PC-3 (cell line): ENCODE measurements around the gene MAB21L4. TPM values are rescaled to one million over a fixed set of nuclear protein-coding genes. Genes with fewer than 3 reads are reported as not detected.

ENCODE experiments used
- ATAC-seq: fragments of 200-7000 bp; cut with Tn5 transposase; 2 replicates; pipeline ENCODE4 v1.9.1; 2020; ENCODE audit warnings: mild to moderate bottlenecking, moderate library complexity
- BruUV-seq: library from RNA; stranded (reverse); fragments of 400-500 nt; replicated peaks from 2 replicates; lab custom pipeline; 2021; lab: Mats Ljungman, UMichigan
- CTCF ChIA-PET: fragments of 300-600 bp; sonication (Branson Sonifier 250); formaldehyde crosslinking; loops from one replicate; lab custom pipeline; 2022; ENCODE audit warnings: antibody characterized with exemption; lab: Charles Lee
- POLR2A ChIA-PET: fragments of 300-600 bp; sonication (Branson Sonifier 250); formaldehyde crosslinking; loops from one replicate; lab custom pipeline; 2022; ENCODE audit warnings: antibody characterized with exemption; ENCODE audit not compliant: unreplicated experiment; lab: Charles Lee
- DNase-seq: peaks from one replicate; pipeline ENCODE4 v3.0.0-alpha.2; 2015
- H2AFZ ChIP-seq: fragments of 300-600 bp; sonication (generic); 2 replicates; pipeline ENCODE4 v1.6.0; 2016; ENCODE audit warnings: antibody characterized with exemption, low read length
- H3F3A ChIP-seq: fragments of 300-600 bp; sonication (generic); one replicate; pipeline ENCODE4 v1.6.0; 2017; ENCODE audit warnings: antibody characterized with exemption, low read length, control low read depth, mild to moderate bottlenecking; ENCODE audit not compliant: unreplicated experiment
- H3K27ac ChIP-seq: fragments of 300-600 bp; sonication (generic); 2 replicates; pipeline ENCODE4 v1.5.1; 2016; ENCODE audit warnings: mild to moderate bottlenecking, low read length
- H3K27me3 ChIP-seq: fragments of 300-600 bp; sonication (generic); 2 replicates; pipeline ENCODE4 v1.6.1; 2016; ENCODE audit warnings: low read length, mixed read lengths
- H3K36me3 ChIP-seq: fragments of 300-600 bp; sonication (generic); 2 replicates; pipeline ENCODE4 v1.6.1; 2016; ENCODE audit warnings: low read depth, mixed run types, low read length, mixed read lengths
- H3K4me1 ChIP-seq: fragments of 300-600 bp; sonication (generic); 2 replicates; pipeline ENCODE4 v1.5.1; 2016; ENCODE audit warnings: low read length; ENCODE audit not compliant: insufficient read depth
- H3K4me2 ChIP-seq: fragments of 300-600 bp; sonication (generic); 2 replicates; pipeline ENCODE4 v1.6.0; 2016; ENCODE audit warnings: low read length
- H3K4me3 ChIP-seq: fragments of 300-600 bp; sonication (generic); 2 replicates; pipeline ENCODE4 v1.5.1; 2016; ENCODE audit warnings: mild to moderate bottlenecking, low read length, mixed read lengths
- H3K79me2 ChIP-seq: fragments of 300-600 bp; sonication (generic); 2 replicates; pipeline ENCODE4 v1.6.1; 2017; ENCODE audit warnings: low read length, mixed read lengths
- H3K9ac ChIP-seq: fragments of 300-600 bp; sonication (generic); 2 replicates; pipeline ENCODE4 v1.6.0; 2016; ENCODE audit warnings: mild to moderate bottlenecking, low read length
- H3K9me2 ChIP-seq: fragments of 300-600 bp; sonication (generic); replicated peaks from 2 replicates; pipeline ENCODE4 v1.6.1; 2016; ENCODE audit warnings: mixed run types, low read length, mixed read lengths
- H3K9me3 ChIP-seq: fragments of 300-600 bp; sonication (generic); 2 replicates; pipeline ENCODE4 v1.6.1; 2016; ENCODE audit warnings: low read length, mixed read lengths
- H4K20me1 ChIP-seq: fragments of 300-600 bp; sonication (generic); 2 replicates; pipeline ENCODE4 v1.6.1; 2016; ENCODE audit warnings: low read length, mixed read lengths
- CTCF ChIP-seq: fragments of 300-600 bp; sonication (generic); conservative IDR thresholded peaks from 2 replicates; pipeline ENCODE4 v1.5.1; 2017; ENCODE audit warnings: antibody characterized with exemption, low read depth, mild to moderate bottlenecking, low read length
- EZH2 ChIP-seq: fragments of 300-600 bp; sonication (generic); IDR thresholded peaks from one replicate; pipeline ENCODE4 v1.6.1; 2017; ENCODE audit warnings: antibody characterized with exemption, mild to moderate bottlenecking, low read length; ENCODE audit not compliant: unreplicated experiment
- EZH2phosphoT487 ChIP-seq: fragments of 300-600 bp; sonication (generic); IDR thresholded peaks from 2 replicates; pipeline ENCODE4 v1.6.1; 2018; ENCODE audit warnings: mild to moderate bottlenecking, antibody characterized with exemption, low read length, borderline replicate concordance
- intact Hi-C: fragments of 100-400 bp; cut with micrococcal nuclease; formaldehyde crosslinking; loops from 2 replicates; pipeline ENCODE4 v1.9.0; 2023
- total RNA-seq: library from RNA; depleted of rRNA; stranded (reverse); fragments of >200 nt; gene quantifications from 2 replicates; pipeline ENCODE4 v1.2.3, GENCODE V29; 2014

Gene MAB21L4
- total RNA-seq, 1 experiment from 2014 or later = 1.0 TPM

- Histone ChIP-seq H3K4me2 (no peak overlapping the region), H3K9ac (no peak overlapping the region), H3K79me2 (no peaks in the 10 kb centered on the region), H4K20me1 (no peaks in the 10 kb centered on the region), H3K4me1 (peaks cover 15% of the 10 kb centered on the region), H3K27me3 (no peaks in the 10 kb centered on the region), H3K9me3 (no peaks in the 10 kb centered on the region), H3F3A (no peaks in the 10 kb centered on the region), H3K9me2 (no peaks in the 10 kb centered on the region), H3K4me3 (no peak overlapping the region), H2AFZ (no peak overlapping the region), H3K36me3 (no peaks in the 10 kb centered on the region), H3K27ac (no peak overlapping the region)
- intact Hi-C loops = no loop called here
- no peak for TF ChIP-seq EZH2
- TF ChIP-seq EZH2phosphoT487 = no peak
- TF ChIP-seq CTCF = no peak
- ATAC-seq (no peak), DNase-seq (no peak)
- BruUV-seq = no TSS peak
- ChIA-PET POLR2A (interaction anchor here (0.6 kb wide), 1 partner anchor 30 kb away, joined by 10 read pairs; no protein-coding TSS in a partner anchor), CTCF (interaction anchor here (1.2 kb wide), 1 partner anchor 51 kb away, joined by 3 read pairs; no protein-coding TSS in a partner anchor)
These were observed 4.2 kb downstream of the MAB21L4 start for GRCh38 chr2:240891492-240892340.

GRCh38 chr2:240890691-240891090, 5.3 kb downstream of the MAB21L4 start:
- H4K20me1 ChIP-seq = no peaks in the 10 kb centered on the region
- DNase-seq = no peak
- H3K9ac ChIP-seq = no peak overlapping the region
- no peaks in the 10 kb centered on the region for H3K79me2 ChIP-seq
- POLR2A ChIA-PET = no interaction called here
- no peak overlapping the region for H3K27ac ChIP-seq
- intact Hi-C loops = no loop called here
- no TSS peak for BruUV-seq
- H2AFZ ChIP-seq = no peak overlapping the region
- no peak overlapping the region for H3K4me3 ChIP-seq
- H3K4me1 ChIP-seq = peaks cover 7% of the 10 kb centered on the region
- no peaks in the 10 kb centered on the region for H3K9me2 ChIP-seq
- TF ChIP-seq CTCF = no peak
- CTCF ChIA-PET = no interaction called here
- no peaks in the 10 kb centered on the region for H3K27me3 ChIP-seq
- no peak for ATAC-seq
- H3K36me3 ChIP-seq = no peaks in the 10 kb centered on the region
- H3K4me2 ChIP-seq = no peak overlapping the region
- H3F3A ChIP-seq = no peaks in the 10 kb centered on the region
- H3K9me3 ChIP-seq = no peaks in the 10 kb centered on the region
